UCSD-AML1 (cell line): ENCODE data around the gene EFNA5.

Source experiments
- DNase-seq: peaks from one replicate; lab custom pipeline; 2025; ENCODE audit not compliant: unreplicated experiment; lab: John Stamatoyannopoulos, UW

The EFNA5 gene

GRCh38 chr5:107524111-107524510 lies 146.6 kb downstream of the EFNA5 start:
- DNase-seq = no peak

- no peak for DNase-seq
Measured at GRCh38 chr5:107523029-107523680, 147.6 kb downstream of the EFNA5 start.

GRCh38 chr5:107522456-107522855 lies 148.3 kb downstream of the EFNA5 start:
- DNase-seq = no peak

DNA sequence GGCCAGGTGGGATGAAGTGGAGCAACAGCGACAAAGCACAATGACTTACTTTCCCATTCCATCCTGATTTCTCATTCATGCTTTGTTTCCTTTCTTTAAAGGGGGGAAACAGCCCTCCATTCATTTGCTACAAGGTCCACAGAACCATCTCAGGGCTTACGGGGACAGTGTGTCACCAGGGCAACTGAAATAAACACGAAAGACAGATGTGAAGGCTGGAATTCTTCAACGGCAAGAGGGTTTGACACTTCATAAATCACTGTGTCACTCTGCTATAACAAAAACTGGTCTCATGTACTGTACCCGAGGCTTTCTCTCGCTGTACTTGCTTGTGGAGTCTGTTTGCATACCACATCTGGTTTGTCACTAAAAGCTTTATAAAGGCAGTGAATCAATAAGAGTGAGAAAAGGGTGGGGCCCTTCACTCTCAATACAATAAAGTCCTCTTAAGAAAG lies 150.8 kb downstream of the EFNA5 start:
- no peak for DNase-seq

GRCh38 chr5:107518616-107519015 lies 152.1 kb downstream of the EFNA5 start:
- DNase-seq = no peak

GRCh38 chr5:107518190-107518589 lies 152.5 kb downstream of the EFNA5 start:
- DNase-seq = no peak

GRCh38 chr5:107517185-107518033 lies 153.3 kb downstream of the EFNA5 start:
- no peak for DNase-seq

DNA sequence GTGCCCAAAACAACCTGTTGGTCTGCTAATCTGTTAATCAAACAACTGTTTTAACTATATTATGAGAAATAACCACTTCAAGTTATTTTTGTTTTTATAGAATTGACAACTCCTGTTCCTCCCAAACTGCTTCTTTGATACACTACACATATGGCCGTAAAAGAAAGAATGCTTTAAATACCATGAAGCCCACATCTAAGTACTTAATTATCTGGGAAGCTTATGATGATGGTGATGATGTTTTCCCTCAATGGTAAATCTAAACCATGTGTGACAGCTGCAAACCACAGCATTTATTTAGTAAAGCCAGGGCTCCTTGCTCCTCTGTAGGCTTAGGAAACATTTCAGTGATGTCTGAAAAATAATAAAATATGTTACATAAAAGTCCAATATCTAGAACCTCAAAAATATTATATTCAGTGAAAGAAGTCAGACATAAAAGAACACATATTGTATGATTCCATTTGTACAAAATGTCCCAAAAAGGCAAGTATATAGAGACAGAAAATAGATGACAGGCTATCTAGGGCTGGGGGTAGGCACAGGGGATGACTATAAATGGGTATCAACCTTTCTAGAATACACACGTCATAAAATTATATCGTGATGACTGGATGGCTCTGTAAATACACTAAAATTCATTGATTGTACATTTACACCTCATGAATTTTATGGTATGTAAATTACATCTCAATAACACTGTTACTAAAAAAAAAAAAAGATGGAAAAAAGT lies 154.1 kb downstream of the EFNA5 start:
- DNase-seq = no peak

GRCh38 chr5:107515521-107516080 lies 155.1 kb downstream of the EFNA5 start:
- DNase-seq = no peak

DNA sequence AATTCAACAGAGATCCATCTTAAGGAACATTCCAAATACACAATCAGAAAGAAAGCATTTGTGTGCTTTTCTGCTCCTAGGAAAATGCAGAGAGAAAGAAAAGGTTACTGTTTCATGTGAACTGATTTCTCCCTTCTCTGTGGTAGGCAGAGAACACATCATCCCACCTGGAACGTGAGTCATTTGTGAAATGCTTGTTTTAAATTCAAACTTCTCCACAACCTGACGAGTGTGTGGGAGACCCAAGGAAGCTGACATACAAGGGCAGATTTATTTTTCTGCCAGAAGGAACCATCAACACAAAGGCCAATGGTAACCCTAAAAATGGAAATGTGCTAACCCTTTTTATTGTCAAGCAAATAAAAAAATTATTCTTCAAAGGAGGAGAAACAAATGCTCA lies 156.4 kb downstream of the EFNA5 start:
- DNase-seq = no peak

GRCh38 chr5:107513337-107514085 lies 157.2 kb downstream of the EFNA5 start:
- no peak for DNase-seq

DNA sequence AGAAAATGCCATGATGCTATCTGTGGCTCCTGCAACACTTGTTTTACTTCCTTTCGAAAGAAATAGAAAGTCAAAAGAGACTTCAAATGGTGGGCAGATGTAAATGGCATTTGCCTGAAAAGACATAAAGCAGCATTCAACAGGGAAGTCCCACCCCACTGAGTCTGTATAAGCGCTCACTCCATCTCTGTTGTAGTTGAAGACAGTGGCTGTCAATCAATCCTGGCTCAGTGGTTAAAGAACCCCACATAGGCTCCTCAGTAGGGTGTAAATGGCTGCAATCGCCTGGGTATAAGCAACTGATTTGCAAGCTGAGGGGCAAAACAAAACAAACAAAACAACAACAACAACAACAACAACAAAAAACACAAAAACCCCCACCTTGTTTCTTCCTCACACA lies 158.7 kb downstream of the EFNA5 start:
- no peak for DNase-seq

GRCh38 chr5:107510125-107510524 lies 160.6 kb downstream of the EFNA5 start:
- no peak for DNase-seq

- DNase-seq = no peak
Measured at GRCh38 chr5:107508097-107508496, 162.6 kb downstream of the EFNA5 start.

GRCh38 chr5:107505763-107506534 lies 164.8 kb downstream of the EFNA5 start:
- no peak for DNase-seq

DNA sequence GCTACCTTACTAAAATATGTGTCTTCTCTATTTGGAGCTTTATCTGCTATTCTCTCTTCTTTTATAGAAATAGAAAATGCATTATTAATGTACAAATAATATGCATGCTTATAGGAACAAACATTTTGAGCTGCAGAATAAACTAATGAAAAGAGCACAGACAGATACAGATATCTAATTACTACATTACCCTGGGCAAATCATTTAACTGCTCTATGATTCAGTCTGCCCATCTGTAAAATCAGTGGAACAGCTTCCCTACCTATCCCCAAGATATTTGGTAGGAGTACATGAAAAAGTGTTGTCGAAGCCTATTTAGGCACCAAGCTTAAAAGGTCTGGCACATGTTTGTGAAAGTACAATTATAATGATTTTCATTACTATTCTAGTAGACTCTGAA lies 166.3 kb downstream of the EFNA5 start:
- DNase-seq = no peak

DNA sequence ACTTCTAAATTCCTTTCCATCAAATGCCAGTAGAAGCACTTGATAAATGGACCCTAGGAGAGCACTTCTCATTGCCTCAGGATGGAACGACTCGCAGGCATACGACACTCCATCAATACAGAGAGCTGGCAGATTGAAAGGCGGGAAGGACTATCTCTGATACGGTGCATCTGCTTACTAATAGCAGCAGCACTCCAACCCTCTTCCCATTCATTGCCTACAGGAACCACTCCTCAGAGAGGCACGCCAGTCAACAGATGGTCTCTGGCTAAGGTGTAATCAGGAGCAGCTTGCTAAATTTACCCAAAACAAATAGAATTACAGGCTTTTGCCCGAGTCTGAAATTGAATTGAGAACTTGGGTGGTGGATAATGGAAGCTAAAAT lies 168.1 kb downstream of the EFNA5 start:
- no peak for DNase-seq

GRCh38 chr5:107501965-107502675 lies 168.6 kb downstream of the EFNA5 start:
- no peak for DNase-seq

DNA sequence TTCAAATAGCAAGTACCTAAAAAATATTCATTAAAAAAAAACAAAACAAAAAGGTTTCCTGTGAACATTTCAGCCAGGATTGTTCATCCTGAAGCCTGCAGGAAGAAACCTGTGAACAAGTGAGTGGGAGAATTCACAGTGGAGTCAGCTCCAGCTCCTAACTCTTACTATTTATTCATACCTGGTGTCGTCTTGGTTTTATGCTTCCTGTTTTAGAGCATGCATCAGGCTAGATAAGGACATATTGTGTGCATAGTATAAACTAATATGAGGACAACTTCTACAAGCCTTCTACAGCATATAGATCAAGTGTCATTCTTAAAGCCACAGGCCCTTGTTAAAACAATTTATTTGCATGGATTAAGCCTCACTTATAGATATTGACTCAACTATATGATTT lies 169.9 kb downstream of the EFNA5 start:
- no peak for DNase-seq
